GM21515 (cell line): ENCODE results near the gene STX8.
"Not testable (repeated sequence)": the region's sequence is repeated elsewhere in the genome, so short reads cannot be mapped to it uniquely, and the experiment has no call there.

ENCODE experiments used
- ATAC-seq: cut with Tn5 transposase; IDR thresholded peaks from one replicate; pipeline ENCODE4 v1.9.1; 2021; ENCODE audit not compliant: unreplicated experiment

STX8 gene

GRCh38 chr17:9408381-9408780 is 167.2 kb downstream of the STX8 start:
- ATAC-seq, result no peak

- ATAC-seq, result no peak
These were observed 169.5 kb downstream of the STX8 start for GRCh38 chr17:9406046-9406606.

GRCh38 chr17:9403257-9403656 is 172.4 kb downstream of the STX8 start:
- ATAC-seq, result no peak

- ATAC-seq, result no peak
These were observed 172.9 kb downstream of the STX8 start for GRCh38 chr17:9402590-9403199.

GRCh38 chr17:9401434-9401833 is 174.2 kb downstream of the STX8 start:
- ATAC-seq, result no peak

- peak; percentile 79 for ATAC-seq
These were observed 186.5 kb downstream of the STX8 start for GRCh38 chr17:9389111-9389527.

GRCh38 chr17:9386401-9386800 is 189.2 kb downstream of the STX8 start:
- ATAC-seq, result no peak

GRCh38 chr17:9383826-9384225 is 191.8 kb downstream of the STX8 start:
- no peak for ATAC-seq

- ATAC-seq, result no peak
These were observed 193.0 kb downstream of the STX8 start for GRCh38 chr17:9382626-9383025.

- ATAC-seq, result no peak
These were observed 194.6 kb downstream of the STX8 start for GRCh38 chr17:9381068-9381467.

GRCh38 chr17:9380361-9380760 is 195.3 kb downstream of the STX8 start:
- no peak for ATAC-seq

GRCh38 chr17:9376177-9376576 is 199.4 kb downstream of the STX8 start:
- ATAC-seq, result not testable (repeated sequence)

GRCh38 chr17:9371019-9371418 is 204.6 kb downstream of the STX8 start:
- no peak for ATAC-seq

- no peak for ATAC-seq
These were observed 205.2 kb downstream of the STX8 start for GRCh38 chr17:9370467-9370866.

- ATAC-seq, result no peak
These were observed 207.0 kb downstream of the STX8 start for GRCh38 chr17:9368631-9369030.

GRCh38 chr17:9367156-9367555 is 208.5 kb downstream of the STX8 start:
- no peak for ATAC-seq

GRCh38 chr17:9364837-9365430 is 210.7 kb downstream of the STX8 start:
- no peak for ATAC-seq

GRCh38 chr17:9363440-9364350 is 211.9 kb downstream of the STX8 start:
- ATAC-seq, result no peak

GRCh38 chr17:9361188-9361955 is 214.2 kb downstream of the STX8 start:
- ATAC-seq, result no peak

GRCh38 chr17:9360677-9361081 is 214.9 kb downstream of the STX8 start:
- ATAC-seq, result no peak

- no peak for ATAC-seq
These were observed 219.1 kb downstream of the STX8 start for GRCh38 chr17:9356488-9356911.
